ENCODE results near the gene KHSRP.

- TF ChIP-seq EZH2 (IDR thresholded peaks at IDR 0.05; ENCODE audit: low read length, unreplicated experiment) (no peak), EZH2phosphoT487 (IDR thresholded peaks at IDR 0.05; ENCODE audit: borderline replicate concordance, low read length) (no peak)
- TF ChIP-seq, protein P1, sequence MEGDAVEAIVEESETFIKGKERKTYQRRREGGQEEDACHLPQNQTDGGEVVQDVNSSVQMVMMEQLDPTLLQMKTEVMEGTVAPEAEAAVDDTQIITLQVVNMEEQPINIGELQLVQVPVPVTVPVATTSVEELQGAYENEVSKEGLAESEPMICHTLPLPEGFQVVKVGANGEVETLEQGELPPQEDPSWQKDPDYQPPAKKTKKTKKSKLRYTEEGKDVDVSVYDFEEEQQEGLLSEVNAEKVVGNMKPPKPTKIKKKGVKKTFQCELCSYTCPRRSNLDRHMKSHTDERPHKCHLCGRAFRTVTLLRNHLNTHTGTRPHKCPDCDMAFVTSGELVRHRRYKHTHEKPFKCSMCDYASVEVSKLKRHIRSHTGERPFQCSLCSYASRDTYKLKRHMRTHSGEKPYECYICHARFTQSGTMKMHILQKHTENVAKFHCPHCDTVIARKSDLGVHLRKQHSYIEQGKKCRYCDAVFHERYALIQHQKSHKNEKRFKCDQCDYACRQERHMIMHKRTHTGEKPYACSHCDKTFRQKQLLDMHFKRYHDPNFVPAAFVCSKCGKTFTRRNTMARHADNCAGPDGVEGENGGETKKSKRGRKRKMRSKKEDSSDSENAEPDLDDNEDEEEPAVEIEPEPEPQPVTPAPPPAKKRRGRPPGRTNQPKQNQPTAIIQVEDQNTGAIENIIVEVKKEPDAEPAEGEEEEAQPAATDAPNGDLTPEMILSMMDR (conservative IDR thresholded peaks at IDR 0.05; ENCODE audit: low read depth, low read length), result no peak
These were observed 49.0 kb upstream of the KHSRP start for GRCh38 chr19:6473647-6474046.
